ENCODE data around the gene DUSP1. TPM values are rescaled to one million over a fixed set of nuclear protein-coding genes. Genes with fewer than 3 reads are reported as not detected.

Gene DUSP1
- total and polyA plus RNA-seq, 2 of the 13 experiments (the other 11 are each of a cell fraction or from before 2014, with no cell fraction given): 27.1 to 55.5 TPM

- TF ChIP-seq, protein P1, sequence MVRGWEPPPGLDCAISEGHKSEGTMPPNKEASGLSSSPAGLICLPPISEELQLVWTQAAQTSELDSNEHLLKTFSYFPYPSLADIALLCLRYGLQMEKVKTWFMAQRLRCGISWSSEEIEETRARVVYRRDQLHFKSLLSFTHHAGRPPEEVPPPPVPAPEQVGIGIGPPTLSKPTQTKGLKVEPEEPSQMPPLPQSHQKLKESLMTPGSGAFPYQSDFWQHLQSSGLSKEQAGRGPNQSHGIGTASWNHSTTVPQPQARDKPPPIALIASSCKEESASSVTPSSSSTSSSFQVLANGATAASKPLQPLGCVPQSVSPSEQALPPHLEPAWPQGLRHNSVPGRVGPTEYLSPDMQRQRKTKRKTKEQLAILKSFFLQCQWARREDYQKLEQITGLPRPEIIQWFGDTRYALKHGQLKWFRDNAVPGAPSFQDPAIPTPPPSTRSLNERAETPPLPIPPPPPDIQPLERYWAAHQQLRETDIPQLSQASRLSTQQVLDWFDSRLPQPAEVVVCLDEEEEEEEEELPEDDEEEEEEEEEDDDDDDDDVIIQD (CRISPR knock-in tag; IDR thresholded peaks at IDR 0.05; ENCODE audit: low read depth): 0 out of 2 replicates have a peak, but pooled peaks have one; percentile 25
- TF ChIP-seq POLR2AphosphoS5 (IDR thresholded peaks at IDR 0.05; ENCODE audit: low read depth, low read length) (peak; percentile 98), SMAD9 (CRISPR knock-in tag; IDR thresholded peaks at IDR 0.05) (no peak), ZNF724P (CRISPR knock-in tag; IDR thresholded peaks at IDR 0.05; ENCODE audit: borderline replicate concordance) (no peak), E2F2 (CRISPR knock-in tag; IDR thresholded peaks at IDR 0.05; ENCODE audit: borderline replicate concordance) (no peak), STAG1 (CRISPR knock-in tag; IDR thresholded peaks at IDR 0.05) (peak; percentile 77), ZNF260 (CRISPR knock-in tag; IDR thresholded peaks at IDR 0.05; ENCODE audit: borderline replicate concordance, low read depth) (no peak), KMT2B (CRISPR knock-in tag; IDR thresholded peaks at IDR 0.05) (no peak), ZNF530 (CRISPR knock-in tag; IDR thresholded peaks at IDR 0.05; ENCODE audit: low read depth) (peak; percentile 50; the same call in 1 of the 2 replicates), ZNF639 (CRISPR knock-in tag; conservative IDR thresholded peaks at IDR 0.05) (0 out of 2 replicates have a peak, but pooled peaks have one; percentile 49), TRIM22 (IDR thresholded peaks at IDR 0.05) (no peak), RXRB (CRISPR knock-in tag; IDR thresholded peaks at IDR 0.05; ENCODE audit: borderline replicate concordance) (peak; percentile 26; the same call in 1 of the 2 replicates), SOX5 (CRISPR knock-in tag; IDR thresholded peaks at IDR 0.05; ENCODE audit: borderline replicate concordance) (peak; percentile 5; the same call in 1 of the 2 replicates)
- TF ChIP-seq, protein P2, sequence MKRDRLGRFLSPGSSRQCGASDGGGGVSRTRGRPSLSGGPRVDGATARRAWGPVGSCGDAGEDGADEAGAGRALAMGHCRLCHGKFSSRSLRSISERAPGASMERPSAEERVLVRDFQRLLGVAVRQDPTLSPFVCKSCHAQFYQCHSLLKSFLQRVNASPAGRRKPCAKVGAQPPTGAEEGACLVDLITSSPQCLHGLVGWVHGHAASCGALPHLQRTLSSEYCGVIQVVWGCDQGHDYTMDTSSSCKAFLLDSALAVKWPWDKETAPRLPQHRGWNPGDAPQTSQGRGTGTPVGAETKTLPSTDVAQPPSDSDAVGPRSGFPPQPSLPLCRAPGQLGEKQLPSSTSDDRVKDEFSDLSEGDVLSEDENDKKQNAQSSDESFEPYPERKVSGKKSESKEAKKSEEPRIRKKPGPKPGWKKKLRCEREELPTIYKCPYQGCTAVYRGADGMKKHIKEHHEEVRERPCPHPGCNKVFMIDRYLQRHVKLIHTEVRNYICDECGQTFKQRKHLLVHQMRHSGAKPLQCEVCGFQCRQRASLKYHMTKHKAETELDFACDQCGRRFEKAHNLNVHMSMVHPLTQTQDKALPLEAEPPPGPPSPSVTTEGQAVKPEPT (CRISPR knock-in tag; IDR thresholded peaks at IDR 0.05; ENCODE audit: low read depth): peak; percentile 76; the same call in 1 of the 2 replicates
- TF ChIP-seq, protein P3, sequence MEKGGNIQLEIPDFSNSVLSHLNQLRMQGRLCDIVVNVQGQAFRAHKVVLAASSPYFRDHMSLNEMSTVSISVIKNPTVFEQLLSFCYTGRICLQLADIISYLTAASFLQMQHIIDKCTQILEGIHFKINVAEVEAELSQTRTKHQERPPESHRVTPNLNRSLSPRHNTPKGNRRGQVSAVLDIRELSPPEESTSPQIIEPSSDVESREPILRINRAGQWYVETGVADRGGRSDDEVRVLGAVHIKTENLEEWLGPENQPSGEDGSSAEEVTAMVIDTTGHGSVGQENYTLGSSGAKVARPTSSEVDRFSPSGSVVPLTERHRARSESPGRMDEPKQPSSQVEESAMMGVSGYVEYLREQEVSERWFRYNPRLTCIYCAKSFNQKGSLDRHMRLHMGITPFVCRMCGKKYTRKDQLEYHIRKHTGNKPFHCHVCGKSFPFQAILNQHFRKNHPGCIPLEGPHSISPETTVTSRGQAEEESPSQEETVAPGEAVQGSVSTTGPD (CRISPR knock-in tag; IDR thresholded peaks at IDR 0.05): no peak
- TF ChIP-seq, protein P4, sequence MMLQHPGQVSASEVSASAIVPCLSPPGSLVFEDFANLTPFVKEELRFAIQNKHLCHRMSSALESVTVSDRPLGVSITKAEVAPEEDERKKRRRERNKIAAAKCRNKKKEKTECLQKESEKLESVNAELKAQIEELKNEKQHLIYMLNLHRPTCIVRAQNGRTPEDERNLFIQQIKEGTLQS (CRISPR knock-in tag; IDR thresholded peaks at IDR 0.05): peak; percentile 91
Measured at GRCh38 chr5:172770675-172771438, at the start of gene DUSP1 (continued).
